GM23338 (cell line): ENCODE measurements around the gene AMPD2.

ENCODE experiments used
- EZH2 ChIP-seq: fragments of 200-600 bp; sonication (generic); IDR thresholded peaks from one replicate; pipeline ENCODE4 v1.8.0; 2017; ENCODE audit warnings: antibody characterized with exemption, mild to moderate bottlenecking, low read depth; ENCODE audit not compliant: unreplicated experiment
- NANOG ChIP-seq: IDR thresholded peaks from 2 replicates; pipeline ENCODE4 v1.6.1; 2016; ENCODE audit warnings: antibody characterized with exemption, borderline replicate concordance
- POLR2AphosphoS5 ChIP-seq: IDR thresholded peaks from 2 replicates; pipeline ENCODE4 v1.6.1; 2016; ENCODE audit warnings: antibody characterized with exemption, low read depth
- STAT1 ChIP-seq: IDR thresholded peaks from one replicate; pipeline ENCODE4 v1.6.1; 2016; ENCODE audit warnings: antibody characterized with exemption; ENCODE audit not compliant: unreplicated experiment
- ZNF114 ChIP-seq: fragments of 250-450 bp; sonication (Bioruptor Pico); IDR thresholded peaks from 2 replicates; pipeline ENCODE4 v1.5.0; 2020; ENCODE audit warnings: mild to moderate bottlenecking, moderate library complexity
- TF ChIP-seq, protein P1 (sequence below), 2 experiments: fragments of 200-600 bp in 1 of 2; sonication (generic) in 1 of 2; conservative IDR thresholded peaks; 2 replicates each; pipeline versions ENCODE4 v1.5.1 to v1.6.1; 2016 to 2017; ENCODE audit warnings: antibody characterized with exemption in 2 of 2, low read depth in 2 of 2, mild to moderate bottlenecking in 2 of 2, moderate library complexity in 1 of 2
- TF ChIP-seq, protein P2 (sequence below): IDR thresholded peaks from one replicate; pipeline ENCODE4 v1.6.1; 2018; ENCODE audit warnings: antibody characterized with exemption; ENCODE audit not compliant: unreplicated experiment

GRCh38 chr1:109628540-109629321, 9.1 kb downstream of the AMPD2 start:
- TF ChIP-seq, protein P1, sequence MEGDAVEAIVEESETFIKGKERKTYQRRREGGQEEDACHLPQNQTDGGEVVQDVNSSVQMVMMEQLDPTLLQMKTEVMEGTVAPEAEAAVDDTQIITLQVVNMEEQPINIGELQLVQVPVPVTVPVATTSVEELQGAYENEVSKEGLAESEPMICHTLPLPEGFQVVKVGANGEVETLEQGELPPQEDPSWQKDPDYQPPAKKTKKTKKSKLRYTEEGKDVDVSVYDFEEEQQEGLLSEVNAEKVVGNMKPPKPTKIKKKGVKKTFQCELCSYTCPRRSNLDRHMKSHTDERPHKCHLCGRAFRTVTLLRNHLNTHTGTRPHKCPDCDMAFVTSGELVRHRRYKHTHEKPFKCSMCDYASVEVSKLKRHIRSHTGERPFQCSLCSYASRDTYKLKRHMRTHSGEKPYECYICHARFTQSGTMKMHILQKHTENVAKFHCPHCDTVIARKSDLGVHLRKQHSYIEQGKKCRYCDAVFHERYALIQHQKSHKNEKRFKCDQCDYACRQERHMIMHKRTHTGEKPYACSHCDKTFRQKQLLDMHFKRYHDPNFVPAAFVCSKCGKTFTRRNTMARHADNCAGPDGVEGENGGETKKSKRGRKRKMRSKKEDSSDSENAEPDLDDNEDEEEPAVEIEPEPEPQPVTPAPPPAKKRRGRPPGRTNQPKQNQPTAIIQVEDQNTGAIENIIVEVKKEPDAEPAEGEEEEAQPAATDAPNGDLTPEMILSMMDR (conservative IDR thresholded peaks at IDR 0.05; ENCODE audit: low read depth in 2 of 2): no peak
- TF ChIP-seq, protein P2, sequence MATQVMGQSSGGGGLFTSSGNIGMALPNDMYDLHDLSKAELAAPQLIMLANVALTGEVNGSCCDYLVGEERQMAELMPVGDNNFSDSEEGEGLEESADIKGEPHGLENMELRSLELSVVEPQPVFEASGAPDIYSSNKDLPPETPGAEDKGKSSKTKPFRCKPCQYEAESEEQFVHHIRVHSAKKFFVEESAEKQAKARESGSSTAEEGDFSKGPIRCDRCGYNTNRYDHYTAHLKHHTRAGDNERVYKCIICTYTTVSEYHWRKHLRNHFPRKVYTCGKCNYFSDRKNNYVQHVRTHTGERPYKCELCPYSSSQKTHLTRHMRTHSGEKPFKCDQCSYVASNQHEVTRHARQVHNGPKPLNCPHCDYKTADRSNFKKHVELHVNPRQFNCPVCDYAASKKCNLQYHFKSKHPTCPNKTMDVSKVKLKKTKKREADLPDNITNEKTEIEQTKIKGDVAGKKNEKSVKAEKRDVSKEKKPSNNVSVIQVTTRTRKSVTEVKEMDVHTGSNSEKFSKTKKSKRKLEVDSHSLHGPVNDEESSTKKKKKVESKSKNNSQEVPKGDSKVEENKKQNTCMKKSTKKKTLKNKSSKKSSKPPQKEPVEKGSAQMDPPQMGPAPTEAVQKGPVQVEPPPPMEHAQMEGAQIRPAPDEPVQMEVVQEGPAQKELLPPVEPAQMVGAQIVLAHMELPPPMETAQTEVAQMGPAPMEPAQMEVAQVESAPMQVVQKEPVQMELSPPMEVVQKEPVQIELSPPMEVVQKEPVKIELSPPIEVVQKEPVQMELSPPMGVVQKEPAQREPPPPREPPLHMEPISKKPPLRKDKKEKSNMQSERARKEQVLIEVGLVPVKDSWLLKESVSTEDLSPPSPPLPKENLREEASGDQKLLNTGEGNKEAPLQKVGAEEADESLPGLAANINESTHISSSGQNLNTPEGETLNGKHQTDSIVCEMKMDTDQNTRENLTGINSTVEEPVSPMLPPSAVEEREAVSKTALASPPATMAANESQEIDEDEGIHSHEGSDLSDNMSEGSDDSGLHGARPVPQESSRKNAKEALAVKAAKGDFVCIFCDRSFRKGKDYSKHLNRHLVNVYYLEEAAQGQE: no peak
- TF ChIP-seq STAT1 (no peak), ZNF114 (CRISPR knock-in tag) (no peak), EZH2 (no peak), NANOG (no peak), POLR2AphosphoS5 (no peak)
